Stimulated activated CD8-positive, alpha-beta memory T cell treated with anti-CD3 and anti-CD28 coated beads, Interleukin-15, amount 100 ng/mL, for 1 hour (primary cell): ENCODE results near the gene RGP1.

Experiments
- DNase-seq: peaks from one replicate; pipeline ENCODE4 v3.0.0-alpha.2; 2020; ENCODE audit warnings: low read depth

The RGP1 gene, protein sequence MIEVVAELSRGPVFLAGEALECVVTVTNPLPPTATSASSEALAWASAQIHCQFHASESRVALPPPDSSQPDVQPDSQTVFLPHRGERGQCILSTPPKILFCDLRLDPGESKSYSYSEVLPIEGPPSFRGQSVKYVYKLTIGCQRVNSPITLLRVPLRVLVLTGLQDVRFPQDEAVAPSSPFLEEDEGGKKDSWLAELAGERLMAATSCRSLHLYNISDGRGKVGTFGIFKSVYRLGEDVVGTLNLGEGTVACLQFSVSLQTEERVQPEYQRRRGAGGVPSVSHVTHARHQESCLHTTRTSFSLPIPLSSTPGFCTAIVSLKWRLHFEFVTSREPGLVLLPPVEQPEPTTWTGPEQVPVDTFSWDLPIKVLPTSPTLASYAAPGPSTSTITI

DNA sequence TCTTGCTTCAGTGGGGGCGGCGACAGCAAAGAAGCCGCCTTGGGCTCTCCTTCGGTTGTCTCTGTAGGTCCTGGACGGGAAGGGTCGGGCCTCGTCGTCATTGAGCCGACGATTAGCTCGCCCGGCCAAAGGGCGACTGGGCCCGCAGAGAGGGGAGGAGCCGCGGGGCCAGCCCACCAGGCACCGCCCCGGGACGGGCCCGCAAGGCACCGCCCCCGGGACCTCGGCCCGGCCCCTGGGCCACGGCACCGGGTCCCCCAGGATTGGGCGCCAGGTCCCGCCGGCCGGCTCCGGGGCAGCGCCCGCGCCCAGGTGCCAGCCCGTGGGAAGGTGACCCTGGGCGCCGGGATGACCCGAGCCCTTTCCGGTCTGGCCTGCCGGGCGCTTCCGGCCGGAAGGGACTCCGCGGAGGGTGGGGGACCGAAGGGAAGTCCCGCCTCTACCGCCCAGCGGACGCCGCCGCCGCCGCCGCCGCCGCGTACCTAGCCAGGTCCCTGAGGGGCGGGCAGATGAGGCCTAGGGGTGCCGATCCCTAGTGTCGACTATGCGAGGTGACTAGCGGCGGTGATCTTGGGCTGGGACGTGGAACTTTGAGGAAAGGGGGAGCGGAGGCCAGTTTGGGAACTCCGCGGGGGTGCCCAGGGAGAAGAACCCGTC is at the start of gene RGP1, which contains the start of gene GBA2:
RGP1 (plus strand) TSS at position 430 of the 657 bp plus-strand sequence. CDS start 469 bp downstream, outside the sequence.
GBA2 (minus strand) TSS at position 371 of the 657 bp plus-strand sequence. CDS start 524 bp downstream, outside the sequence.
- no peak for DNase-seq

DNA sequence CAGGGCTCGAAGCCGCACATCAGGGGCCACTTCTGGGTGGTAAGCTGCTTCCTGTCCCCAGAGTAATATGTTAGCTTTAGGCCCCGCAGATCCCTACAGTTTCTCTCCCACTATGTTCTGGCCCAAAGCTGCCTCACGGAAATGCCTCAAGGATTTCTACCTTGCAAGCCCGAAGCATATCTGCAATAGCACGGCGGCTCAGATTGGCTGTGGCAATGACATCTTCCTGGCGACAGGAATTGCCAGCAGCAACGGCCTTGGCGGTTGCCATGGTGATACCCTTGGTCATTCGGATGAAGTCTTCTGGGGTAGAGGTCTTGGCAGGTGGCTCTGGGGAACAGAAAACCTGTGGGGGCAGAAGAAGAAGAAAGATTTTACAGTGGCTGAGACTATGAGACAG is 49.1 kb upstream of the RGP1 start:
- no peak for DNase-seq

DNA sequence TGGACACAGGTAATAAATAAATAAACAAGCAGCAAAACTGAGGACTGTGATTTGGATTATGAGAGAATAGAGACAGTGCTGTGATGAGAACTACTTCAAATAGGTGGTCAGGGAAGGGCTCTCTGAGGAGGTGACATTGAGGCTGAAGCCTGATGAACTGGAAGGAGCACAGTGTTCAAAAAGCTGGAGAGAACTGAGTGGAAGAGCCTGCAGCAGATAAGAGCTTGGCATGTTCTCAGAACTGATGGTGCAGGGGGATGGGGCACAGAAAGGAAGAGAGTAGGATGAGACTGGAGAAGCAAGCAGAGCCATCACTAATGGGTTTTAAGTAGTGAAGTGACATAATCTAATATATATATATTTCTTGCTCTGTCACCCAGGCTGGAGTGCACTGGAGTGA is 48.1 kb upstream of the RGP1 start:
- no peak for DNase-seq

DNA sequence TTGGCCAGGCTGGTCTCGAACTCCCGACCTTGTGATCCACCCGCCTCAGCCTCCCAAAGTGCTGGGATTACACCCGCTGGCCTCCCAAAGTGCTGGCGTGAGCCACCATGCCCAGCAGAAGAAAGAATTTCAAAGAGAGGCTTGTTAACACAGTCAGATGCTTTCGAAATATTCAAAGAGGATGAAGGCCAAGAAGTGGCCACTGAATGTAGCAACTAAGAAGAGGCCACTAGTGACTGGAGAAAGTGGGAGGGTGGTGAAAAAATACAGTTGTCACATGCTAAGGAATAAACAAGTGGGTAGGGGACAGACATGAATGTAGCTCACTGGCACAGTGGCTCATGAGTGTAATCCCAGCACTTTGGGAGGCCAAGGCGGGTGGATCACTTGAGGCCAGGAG is 46.4 kb upstream of the RGP1 start:
- no peak for DNase-seq

DNA sequence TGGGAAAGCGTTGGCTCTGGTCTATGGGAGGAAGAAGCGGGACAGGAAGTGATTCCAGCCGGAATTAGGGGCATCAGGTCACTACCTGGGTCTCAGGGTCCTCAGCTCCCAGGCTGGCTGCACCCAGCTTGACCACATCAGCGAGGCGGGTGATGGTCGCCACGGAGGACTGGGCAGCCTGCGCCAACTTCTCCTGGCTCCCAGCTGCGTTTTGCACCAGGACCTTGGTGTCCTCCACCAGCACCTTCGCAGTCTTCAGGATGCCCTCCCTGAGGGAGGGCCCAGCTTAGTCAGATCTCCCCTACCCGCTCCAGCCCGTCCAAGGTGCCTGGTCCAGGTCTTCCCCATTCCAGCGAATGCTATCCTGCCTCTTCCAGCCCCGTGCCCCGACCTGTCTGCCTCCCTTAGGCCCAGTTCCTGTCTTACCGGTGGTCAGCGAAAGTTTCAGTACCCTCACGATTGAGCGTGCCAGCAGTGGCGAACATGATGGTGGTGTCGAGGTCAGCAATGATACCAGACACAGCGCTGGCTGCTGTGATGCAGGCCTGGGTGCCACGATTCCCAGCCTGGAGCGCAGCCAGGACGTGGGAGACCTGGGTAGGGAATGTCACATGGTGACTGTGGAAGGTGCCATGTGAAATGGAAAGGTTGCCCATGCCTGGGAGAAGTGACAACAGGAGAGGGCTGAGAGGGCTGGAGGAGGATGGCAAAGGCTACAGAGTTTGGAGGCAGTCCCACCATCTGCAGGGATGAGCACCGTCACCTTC is 45.0 kb upstream of the RGP1 start:
- DNase-seq, result no peak

DNA sequence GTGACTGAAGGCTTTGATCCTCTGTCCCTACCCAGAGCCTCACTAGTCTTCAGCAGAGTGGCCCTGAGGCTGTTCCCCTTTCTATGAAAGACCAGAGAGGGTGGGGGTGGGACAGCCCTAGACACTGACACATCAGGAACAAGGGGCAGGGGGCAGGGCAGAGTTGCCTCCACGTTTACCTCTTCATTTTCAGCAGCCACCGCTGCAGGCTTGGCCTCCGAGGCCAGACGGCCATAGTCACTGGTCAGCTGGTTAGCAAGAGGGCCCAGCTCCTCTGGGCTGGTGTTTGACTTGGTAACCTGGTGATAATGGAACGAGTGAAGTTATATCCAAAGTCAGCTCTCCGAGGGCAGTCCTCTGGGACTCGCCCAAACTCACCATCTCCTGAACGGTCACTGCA is 43.7 kb upstream of the RGP1 start:
- no peak for DNase-seq

DNA sequence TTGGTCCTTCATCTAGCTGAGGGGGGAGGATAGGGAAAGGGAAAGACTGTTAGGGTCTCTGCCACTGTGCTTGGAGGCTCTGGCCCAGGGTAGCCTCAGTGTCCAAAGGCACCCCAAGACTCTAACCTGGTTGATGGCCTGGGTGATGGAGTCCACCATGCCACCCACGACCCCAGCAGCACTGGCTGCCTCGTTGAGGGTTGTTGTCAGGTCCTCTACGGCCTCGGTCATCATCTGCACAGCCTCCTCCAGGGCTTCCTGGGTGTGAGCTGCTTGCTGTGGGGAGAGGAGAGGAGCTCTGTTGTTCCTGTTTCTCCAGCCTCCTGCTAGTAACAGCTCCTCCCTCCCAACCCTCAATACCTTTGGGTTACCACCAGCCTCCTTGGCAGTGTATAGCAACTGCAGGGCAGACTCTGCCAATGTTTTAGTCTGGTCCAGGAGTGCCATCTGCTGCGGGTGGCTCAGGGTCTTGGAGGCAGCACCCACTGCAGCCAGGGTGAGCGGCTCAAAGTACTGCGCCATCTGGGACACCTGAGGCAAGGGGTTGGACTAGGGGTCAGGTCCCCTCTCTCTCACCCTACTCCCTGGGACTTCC is 43.2 kb upstream of the RGP1 start:
- DNase-seq, result no peak

DNA sequence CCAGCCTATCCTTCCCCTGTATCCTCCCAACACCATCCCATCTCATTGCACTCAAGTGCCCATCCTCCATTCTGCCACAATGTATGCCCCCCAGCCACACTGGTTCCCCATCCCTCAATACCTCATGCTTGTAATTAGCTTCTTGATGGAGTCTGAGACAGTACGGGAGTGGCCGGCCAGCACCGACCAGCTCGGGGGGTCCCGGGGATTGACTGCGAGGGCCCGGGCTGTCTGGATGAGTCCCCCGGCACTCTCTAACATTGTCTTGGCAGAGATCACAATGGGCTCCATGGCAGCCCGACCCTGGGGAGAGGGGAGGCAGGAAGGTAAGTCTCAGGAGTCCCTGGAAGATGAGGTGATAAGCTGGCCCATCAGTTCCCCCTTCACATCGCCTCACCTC is 42.1 kb upstream of the RGP1 start:
- no peak for DNase-seq

DNA sequence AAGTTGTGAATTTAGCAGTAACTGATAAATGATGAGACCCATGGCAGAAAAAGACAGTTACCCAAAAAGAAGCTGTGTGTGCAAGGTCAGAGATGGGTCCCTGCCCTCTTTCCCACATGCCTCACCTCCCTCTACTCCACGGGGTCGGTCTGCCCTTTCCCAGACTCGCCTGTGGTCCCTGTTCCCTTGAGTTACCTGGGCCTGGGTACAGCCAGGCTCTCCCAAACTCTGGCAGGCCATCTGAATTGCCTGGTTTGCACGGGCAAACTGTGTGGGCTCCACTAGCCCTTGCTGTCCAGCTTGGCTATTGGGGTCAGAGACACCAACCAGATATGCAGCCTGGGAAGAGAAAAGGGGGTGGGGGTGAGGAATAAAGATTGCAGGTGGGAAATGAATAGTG is 40.9 kb upstream of the RGP1 start:
- no peak for DNase-seq

DNA sequence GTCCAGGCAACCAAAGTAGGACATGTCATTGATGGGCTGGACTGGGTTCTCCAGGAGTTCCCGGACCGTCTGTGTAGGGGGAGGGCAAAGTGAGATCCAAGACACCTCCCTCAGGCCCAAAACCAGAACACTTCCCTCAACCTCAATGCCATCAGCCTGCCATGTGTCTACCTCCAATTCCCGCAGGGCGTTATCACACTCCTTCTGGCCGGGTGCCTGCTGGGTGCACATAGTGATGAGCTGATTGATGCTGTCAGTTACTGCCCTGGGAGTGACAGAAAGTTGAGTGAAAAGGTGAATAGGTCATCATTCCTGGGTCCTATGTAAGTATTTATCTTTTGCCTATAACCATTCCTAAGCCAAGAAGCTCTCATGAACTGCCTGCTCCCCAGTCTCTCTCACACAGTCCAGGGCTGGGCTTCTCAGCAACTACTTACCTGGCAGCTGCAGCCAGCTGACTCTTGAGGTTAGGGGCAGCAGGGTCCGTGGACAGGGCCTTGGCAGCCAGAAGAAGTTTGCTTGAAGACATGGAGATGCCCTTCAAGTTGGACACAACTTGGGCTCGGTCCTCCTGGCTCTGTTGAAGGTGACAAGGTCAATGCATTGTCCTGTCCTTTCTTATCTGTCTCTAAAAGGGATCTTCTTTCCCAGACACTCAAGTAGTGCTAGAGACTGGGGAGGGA is 38.1 kb upstream of the RGP1 start:
- DNase-seq, result no peak

DNA sequence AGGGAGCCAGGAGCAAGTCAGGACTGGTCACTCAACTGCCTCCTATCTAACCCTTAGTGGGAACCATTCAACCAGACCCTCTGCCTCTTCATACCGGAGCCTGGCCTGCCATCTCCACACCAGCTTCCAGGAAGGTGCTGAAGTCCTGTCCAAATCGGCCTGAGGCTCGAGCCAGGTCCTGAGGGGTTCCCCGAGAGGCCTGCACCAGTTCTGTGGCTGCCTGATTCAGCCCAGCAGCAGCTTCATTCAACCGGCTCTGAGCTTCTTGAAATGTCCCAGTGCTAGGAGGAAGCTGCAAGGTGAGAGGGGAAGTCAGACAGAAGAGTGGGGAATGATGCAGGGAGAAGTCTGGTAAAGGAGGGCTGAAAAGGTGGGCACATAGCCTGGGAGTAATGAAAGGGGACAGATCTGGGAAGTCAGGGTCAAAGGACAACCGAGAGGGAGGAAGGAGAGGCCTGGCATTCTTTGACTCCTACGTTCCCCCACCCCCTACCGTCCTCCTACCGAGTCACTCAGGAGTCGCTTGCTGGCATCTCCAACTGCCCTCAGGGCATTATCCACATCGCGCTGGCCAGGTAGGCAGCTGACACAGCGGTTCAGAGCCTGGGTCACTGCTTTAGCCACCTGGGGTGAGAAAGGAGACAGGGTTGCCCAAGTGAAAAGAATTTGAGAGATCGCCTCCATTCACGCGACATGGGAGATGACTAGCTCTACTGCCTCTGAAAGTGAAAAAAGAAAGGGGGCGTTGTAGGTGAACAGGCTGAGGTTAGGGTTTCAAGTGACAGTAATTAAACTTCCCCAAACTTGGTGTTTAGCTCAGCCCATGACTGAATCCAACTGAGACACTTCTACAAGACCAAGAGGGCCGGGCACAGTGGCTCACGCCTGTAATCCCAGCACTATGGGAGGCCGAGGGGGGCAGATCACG is 37.3 kb upstream of the RGP1 start:
- DNase-seq, result no peak

DNA sequence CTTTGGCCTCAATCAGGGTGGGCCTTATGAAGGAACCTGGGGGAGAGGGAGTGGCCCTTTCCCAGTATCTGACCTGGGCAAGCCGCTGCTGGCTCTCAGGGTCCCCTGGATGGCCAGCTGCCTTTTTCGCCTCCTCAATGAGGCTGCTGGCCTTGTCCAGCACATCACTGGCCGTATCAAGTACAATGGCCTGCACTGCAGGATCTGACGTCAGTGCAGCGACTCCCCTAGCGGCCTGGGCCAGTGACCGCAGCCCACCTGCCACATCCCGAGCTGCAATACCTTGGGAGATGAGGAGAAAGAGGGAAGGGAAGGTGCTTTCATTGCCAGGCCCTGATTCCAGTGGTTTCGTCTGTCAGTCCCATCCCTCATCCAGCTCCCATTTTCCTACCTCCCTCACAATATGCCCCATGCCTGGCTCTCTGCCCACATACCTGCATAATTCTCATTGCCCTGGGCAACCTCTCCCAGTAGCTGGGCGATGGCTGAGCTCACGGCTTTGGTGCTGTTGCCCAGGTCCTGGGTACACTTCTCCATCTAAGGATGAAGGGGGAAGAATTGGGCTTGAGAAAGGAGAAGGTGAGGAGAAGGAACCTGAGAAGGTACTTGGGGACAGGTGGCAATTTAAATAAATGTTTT is 36.2 kb upstream of the RGP1 start:
- DNase-seq, result no peak

DNA sequence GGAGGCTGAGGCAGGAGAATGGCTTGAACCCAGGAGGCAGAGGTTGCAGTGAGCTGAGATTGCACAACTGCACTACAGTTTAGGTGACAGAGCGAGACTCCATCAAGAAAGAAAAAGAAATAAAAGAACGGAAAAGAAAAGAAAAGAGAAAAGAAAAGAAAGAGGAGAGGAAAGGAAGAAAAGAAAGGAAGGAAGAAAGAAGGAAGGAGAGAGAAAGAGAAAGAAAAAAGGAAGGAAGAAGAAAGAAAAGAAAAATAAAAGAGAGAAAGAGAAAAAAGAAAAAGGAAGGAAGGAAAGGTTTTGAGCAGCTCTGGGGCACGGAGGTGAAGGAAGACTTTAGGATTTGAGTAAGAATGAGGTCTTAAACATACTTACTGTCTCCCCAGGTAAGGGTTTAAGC is 35.5 kb upstream of the RGP1 start:
- DNase-seq, result no peak

DNA sequence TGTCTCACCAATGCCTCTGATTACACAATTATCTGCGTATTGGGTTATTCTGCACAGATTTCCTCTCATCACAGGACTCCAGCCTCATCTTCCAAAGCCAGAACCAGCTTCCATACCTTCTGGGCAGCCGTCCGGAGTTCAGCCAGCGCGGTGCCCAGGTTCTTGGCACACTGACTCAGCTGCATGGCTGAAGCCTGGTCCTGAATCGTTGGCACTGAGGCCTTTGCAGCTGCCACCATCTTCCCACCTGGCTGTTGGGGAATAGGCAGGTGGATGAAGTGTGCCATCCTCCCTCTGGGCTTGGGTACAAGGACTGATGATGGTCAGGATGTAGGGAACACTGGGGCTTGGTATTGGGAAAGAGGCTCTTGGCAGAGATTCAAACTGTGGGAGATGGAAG is 35.0 kb upstream of the RGP1 start:
- no peak for DNase-seq

DNA sequence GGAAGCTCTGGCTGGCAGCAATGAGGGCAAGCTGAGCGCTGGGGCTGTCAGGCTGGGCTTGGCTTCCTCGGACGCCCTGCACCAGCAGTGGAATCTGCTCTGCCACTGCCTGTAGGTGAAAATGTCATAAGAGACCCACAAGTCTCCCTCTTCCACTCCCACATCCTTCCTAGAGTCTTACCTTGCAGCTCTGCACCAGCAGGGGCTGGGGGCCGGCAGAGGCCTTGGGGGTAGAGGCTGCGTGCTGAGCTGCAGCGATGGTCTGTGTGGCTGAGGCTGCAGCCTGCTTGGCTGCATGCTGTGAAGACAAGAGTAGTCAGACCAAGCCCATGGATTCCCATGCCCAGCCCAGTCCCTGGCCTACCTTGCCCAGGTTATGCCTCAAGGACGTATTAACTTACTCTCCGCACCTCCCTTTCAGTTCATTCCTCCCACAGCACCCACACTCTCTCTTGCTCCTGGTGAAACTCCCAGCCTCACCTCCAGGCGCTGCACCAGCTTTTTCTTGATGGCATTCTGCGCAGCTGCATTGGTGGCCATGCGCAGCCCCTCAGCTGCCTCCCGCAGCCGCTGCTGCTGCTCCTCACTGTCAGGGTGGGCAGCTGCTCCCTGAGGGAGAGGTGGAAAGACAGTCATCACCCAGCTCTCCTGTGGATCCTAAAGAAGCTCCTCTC is 34.4 kb upstream of the RGP1 start:
- no peak for DNase-seq

DNA sequence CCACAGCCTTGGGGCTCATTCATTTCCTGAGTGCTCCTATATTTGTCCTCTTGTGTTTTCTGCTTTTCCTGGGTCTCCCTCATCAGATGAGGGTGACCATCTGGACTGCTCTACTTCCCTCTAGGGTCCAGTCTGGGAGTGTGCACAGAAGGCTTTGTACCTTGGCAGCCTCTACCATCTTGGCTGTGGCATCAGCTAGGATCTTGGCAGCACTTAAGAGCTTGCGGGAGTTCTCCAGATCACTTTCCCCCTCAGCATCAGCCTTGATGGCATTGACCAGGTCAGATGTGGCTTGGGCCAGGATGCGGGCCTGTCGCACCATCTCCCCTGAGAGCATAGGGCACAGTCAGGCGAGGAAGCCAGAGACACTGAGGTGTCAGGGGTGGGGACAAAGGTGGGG is 32.9 kb upstream of the RGP1 start:
- DNase-seq, result no peak

DNA sequence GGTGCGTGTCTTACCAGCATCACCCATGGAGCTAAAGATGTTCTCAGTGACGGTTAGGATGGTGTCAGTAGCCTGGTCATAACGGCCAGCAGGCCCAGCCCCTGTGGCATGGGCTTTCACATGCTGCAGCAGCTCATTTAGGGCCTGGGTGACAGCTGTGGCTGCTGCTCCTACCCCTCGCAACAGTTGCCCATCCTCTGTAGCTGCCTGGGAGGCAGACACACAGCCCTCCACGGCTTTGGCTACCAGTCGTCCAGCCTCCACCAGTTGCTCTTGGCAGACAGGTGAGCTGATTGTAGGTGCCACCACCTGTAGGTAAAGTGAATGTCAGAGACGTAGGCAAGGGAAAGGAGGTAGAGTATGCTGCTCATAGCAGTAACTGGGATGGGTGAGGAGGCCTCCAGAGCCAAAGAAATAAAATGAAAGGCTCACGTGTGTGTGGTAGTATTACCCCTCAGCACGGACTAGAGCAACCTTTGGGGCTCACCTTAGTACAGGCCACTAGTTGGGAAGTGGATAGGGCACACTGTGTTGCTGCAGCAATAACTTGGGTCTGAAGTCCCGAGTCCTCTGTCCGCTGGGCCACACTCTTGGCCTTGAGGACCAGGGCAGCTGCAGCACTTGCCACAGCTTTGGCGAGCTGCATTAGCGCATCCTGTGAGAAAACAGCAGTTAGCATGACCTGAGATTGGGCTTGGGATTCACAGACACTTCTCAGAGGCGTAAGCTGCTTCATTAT is 31.8 kb upstream of the RGP1 start:
- DNase-seq, result no peak

DNA sequence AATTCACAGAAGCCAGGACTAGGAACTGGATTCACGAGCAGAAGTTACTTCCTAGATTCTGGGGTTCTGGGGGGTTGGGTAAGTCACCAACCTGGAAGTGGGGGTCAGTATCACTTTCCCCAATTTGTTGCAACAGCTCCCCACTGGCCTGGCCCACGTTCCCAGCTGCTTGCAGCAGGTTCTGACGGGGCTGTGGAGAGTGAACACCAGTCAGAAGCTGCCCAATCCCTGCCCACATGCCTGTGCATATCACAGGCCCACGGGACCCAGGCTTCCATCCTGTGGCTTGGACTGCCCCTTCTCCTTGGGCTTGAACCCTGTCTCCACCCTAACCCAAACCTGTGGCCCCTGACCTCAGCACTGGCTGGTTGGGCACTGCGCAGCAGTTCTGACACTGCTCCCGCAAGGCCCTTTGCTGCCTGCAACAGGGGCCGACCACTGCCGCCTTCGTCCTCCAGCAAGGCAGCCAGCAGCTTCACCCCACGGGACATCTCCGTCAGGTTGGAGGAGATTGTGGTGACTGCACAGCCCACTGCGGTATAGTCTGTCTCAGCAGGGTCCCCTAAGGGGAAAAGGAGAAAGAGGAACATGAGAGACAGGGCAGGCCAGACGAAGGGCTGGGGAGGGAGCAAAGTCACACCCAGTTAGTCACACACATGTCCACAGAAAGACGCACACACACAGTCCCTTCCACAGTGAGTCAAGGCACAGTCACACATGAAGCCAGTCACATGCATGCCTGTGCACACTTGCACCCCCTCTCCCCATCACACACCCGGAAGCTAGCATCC is 30.2 kb upstream of the RGP1 start:
- DNase-seq, result no peak
